ENCODE measurements around the gene OR10G8. TPM values are rescaled to one million over a fixed set of nuclear protein-coding genes. Genes with fewer than 3 reads are reported as not detected.

The OR10G8 gene
- total RNA-seq, 4 donors from 2014 or later = not detected

GRCh38 chr11:124074554-124074953 is 48.0 kb downstream of the OR10G8 start:
- H3K4me3 ChIP-seq (ENCODE audit: low read depth, poor library complexity, severe bottlenecking) = no peak overlapping the region
- 92 to 93% methylated on average over 5 of the region's 5 CpGs for WGBS, 2 donors
- no peak for TF ChIP-seq POLR2A (IDR thresholded peaks at IDR 0.05)
- no peak for TF ChIP-seq CTCF (IDR thresholded peaks at IDR 0.05)
- intact Hi-C loops (cut with DNase I; ENCODE audit: low total_unique reads) = loop anchor here (10.0 kb wide), 1 partner anchor 120 kb away; no protein-coding TSS in a partner anchor
- no peak for DNase-seq (ENCODE audit: low spot score in 2 of 2)

- no peak overlapping the region for H3K4me3 ChIP-seq (ENCODE audit: low read depth, poor library complexity, severe bottlenecking)
- intact Hi-C loops (cut with DNase I; ENCODE audit: low total_unique reads) = loop anchor here (10.0 kb wide), 1 partner anchor 119 kb away; no protein-coding TSS in a partner anchor
- no peak for TF ChIP-seq CTCF (IDR thresholded peaks at IDR 0.05)
- TF ChIP-seq POLR2A (IDR thresholded peaks at IDR 0.05) = no peak
- no peak for DNase-seq (ENCODE audit: low spot score in 2 of 2)
- 60 to 72% methylated on average over 5 to 6 of the region's 6 CpGs for WGBS, 2 donors
Observed at GRCh38 chr11:124075492-124075840, 48.9 kb downstream of the OR10G8 start.

GRCh38 chr11:124075841-124076651 is 49.4 kb downstream of the OR10G8 start:
- intact Hi-C loops (cut with DNase I; ENCODE audit: low total_unique reads) = loop anchor here (10.0 kb wide), 1 partner anchor 119 kb away; no protein-coding TSS in a partner anchor

GRCh38 chr11:124077266-124077665 is 50.7 kb downstream of the OR10G8 start:
- WGBS, 2 donors = 88 to 96% methylated on average over 1 of the region's 1 CpG
- no peak for TF ChIP-seq POLR2A (IDR thresholded peaks at IDR 0.05)
- no peak for TF ChIP-seq CTCF (IDR thresholded peaks at IDR 0.05)
- no peak for DNase-seq (ENCODE audit: low spot score in 2 of 2)
- H3K4me3 ChIP-seq (ENCODE audit: low read depth, poor library complexity, severe bottlenecking) = no peak overlapping the region
- intact Hi-C loops (cut with DNase I; ENCODE audit: low total_unique reads) = loop anchor here (10.0 kb wide), 1 partner anchor 118 kb away; no protein-coding TSS in a partner anchor

More at GRCh38 chr11:124075841-124076651, 49.4 kb downstream of the OR10G8 start:
- DNase-seq (ENCODE audit: low spot score in 2 of 2) = no peak
- no peak for TF ChIP-seq POLR2A (IDR thresholded peaks at IDR 0.05)
- 2 to 3% methylated on average over 18 to 32 of the region's 36 CpGs for WGBS, 2 donors
- H3K4me3 ChIP-seq (ENCODE audit: low read depth, poor library complexity, severe bottlenecking) = peak overlapping the region; percentile 16

- WGBS, 2 donors = 88 to 91% methylated on average over 2 of the region's 2 CpGs
Observed at GRCh38 chr11:124078591-124078990, 52.0 kb downstream of the OR10G8 start.

More at GRCh38 chr11:124078591-124078990, 52.0 kb downstream of the OR10G8 start:
- intact Hi-C loops (cut with DNase I; ENCODE audit: low total_unique reads) = loop anchor here (10.0 kb wide), 1 partner anchor 116 kb away; no protein-coding TSS in a partner anchor
- TF ChIP-seq CTCF (IDR thresholded peaks at IDR 0.05) (no peak), POLR2A (IDR thresholded peaks at IDR 0.05) (no peak)
- H3K4me3 ChIP-seq (ENCODE audit: low read depth, poor library complexity, severe bottlenecking) = no peak overlapping the region
- DNase-seq (ENCODE audit: low spot score in 2 of 2) = no peak

Measured in lower leg skin (tissue), 4 donors.